CD8-positive, alpha-beta memory T cell (primary cell): ENCODE data around the gene SIT1. TPM values are rescaled to one million over a fixed set of nuclear protein-coding genes. Genes with fewer than 3 reads are reported as not detected.

ENCODE experiments used
- CTCF ChIA-PET: fragments of 350-600 bp; sonication (Branson Sonifier 250); formaldehyde crosslinking; loops from one replicate; lab custom pipeline; 2021; ENCODE audit warnings: antibody characterized with exemption; lab: Charles Lee
- POLR2A ChIA-PET: fragments of 350-600 bp; sonication (Branson Sonifier 250); formaldehyde crosslinking; loops from one replicate; lab custom pipeline; 2021; ENCODE audit warnings: antibody characterized with exemption; lab: Charles Lee
- DNase-seq, 5 donors: peaks; one replicate each; pipeline versions ENCODE4 v3.0.0 to v3.0.0-alpha.2; 2020 to 2022; ENCODE audit warnings: mixed read lengths in 1 of 5
- H3K27ac ChIP-seq: one replicate; pipeline ENCODE4 v1.7.0; 2013; ENCODE audit warnings: low read depth, mild to moderate bottlenecking, low read length, moderate library complexity
- H3K27me3 ChIP-seq: 2 replicates; pipeline ENCODE4 v1.7.0; 2013; ENCODE audit warnings: low read length, mild to moderate bottlenecking; ENCODE audit not compliant: insufficient read depth, poor library complexity, severe bottlenecking
- H3K36me3 ChIP-seq: 2 replicates; pipeline ENCODE4 v1.7.0; 2013; ENCODE audit warnings: mild to moderate bottlenecking, low read length, moderate library complexity; ENCODE audit not compliant: insufficient read depth
- H3K4me1 ChIP-seq: 2 replicates; pipeline ENCODE4 v1.7.0; 2013; ENCODE audit warnings: mild to moderate bottlenecking, low read length, moderate library complexity; ENCODE audit not compliant: insufficient read depth
- H3K4me3 ChIP-seq: 2 replicates; pipeline ENCODE4 v1.7.0; 2013; ENCODE audit warnings: mild to moderate bottlenecking, low read length
- H3K9me3 ChIP-seq: 2 replicates; pipeline ENCODE4 v1.7.0; 2013; ENCODE audit warnings: mild to moderate bottlenecking, low read length
- H3K27ac Mint-ChIP-seq, 8 donors: one replicate each; pipeline ENCODE4 v1.8.0; 2020 to 2021; ENCODE audit warnings: mixed read lengths in 8 of 8, mild to moderate bottlenecking in 6 of 8, inconsistent platforms in 3 of 8, moderate library complexity in 3 of 8
- H3K27me3 Mint-ChIP-seq, 2 donors: one replicate each; pipeline ENCODE4 v1.8.0; 2020 to 2021; ENCODE audit warnings: mixed read lengths in 2 of 2, mild to moderate bottlenecking in 1 of 2, moderate library complexity in 1 of 2
- H3K36me3 Mint-ChIP-seq, 3 donors: one replicate each; pipeline ENCODE4 v1.8.0; 2020 to 2021; ENCODE audit warnings: mixed read lengths in 3 of 3, inconsistent platforms in 1 of 3, mild to moderate bottlenecking in 1 of 3
- H3K4me1 Mint-ChIP-seq, 3 donors: one replicate each; pipeline ENCODE4 v1.8.0; 2020 to 2021; ENCODE audit warnings: mixed read lengths in 3 of 3, inconsistent platforms in 1 of 3, mild to moderate bottlenecking in 1 of 3
- H3K4me3 Mint-ChIP-seq, 7 donors: one replicate each; pipeline ENCODE4 v1.8.0; 2020 to 2021; ENCODE audit warnings: mixed read lengths in 7 of 7, mild to moderate bottlenecking in 6 of 7, moderate library complexity in 4 of 7, inconsistent platforms in 2 of 7
- H3K9me3 Mint-ChIP-seq, 5 donors: one replicate each; pipeline ENCODE4 v1.8.0; 2020 to 2022; ENCODE audit warnings: mixed read lengths in 5 of 5, mild to moderate bottlenecking in 3 of 5, moderate library complexity in 2 of 5, inconsistent platforms in 1 of 5
- polyA plus RNA-seq: library from polyadenylated mRNA; unstranded; fragments of 300-500 nt; fragmentation: Illumina TruSeq; gene quantifications from one replicate; pipeline ENCODE4 v1.2.3, GENCODE V29; 2021
- total RNA-seq, 2 experiments: library from RNA; stranded (reverse); gene quantifications; one replicate each; pipeline ENCODE4 v1.2.3, GENCODE V29; 2021

SIT1 gene
- total and polyA plus RNA-seq, 3 experiments from 2014 or later: 43.1 to 196 (median 43.1) TPM

DNA sequence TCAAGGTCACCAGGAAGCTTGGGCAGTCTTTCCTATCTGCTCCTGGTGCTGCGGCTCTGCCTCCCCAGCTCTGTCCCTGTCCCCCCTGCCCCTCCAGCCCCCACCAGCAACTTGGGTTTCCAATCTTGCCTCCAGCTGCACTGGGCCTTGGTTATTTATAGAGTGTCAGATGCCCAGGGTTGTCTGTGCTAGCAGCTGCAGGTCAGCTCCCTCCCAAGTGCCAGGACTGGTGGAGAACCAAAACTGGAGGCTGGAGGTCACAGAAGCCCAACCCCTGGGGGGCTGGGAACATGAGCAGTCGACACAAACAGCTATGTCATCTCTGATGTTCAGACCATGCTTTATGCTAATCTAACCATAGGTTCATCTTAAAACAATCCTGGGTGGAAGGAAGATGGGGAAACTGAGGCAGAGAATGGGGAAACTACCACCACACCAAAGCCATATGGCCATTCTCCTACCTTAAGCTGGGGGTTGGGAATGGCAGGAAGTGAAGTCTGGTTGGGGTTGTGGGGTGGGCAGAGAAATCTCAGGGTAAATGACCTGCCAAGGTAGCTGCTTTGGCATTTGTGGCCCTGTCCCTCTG lies 37.3 kb upstream of the SIT1 start:
- POLR2A ChIA-PET: interaction anchor here (1.0 kb wide), 1 partner anchor 24 kb away, joined by 3 read pairs; no protein-coding TSS in a partner anchor
- H3K4me3 Mint-ChIP-seq: peak overlapping the region in 2 of 7 donors; percentile 20 to 78
- no peak for DNase-seq
- H3K4me1 ChIP-seq: peaks cover 6% of the 10 kb centered on the region
- H3K27ac Mint-ChIP-seq: peak overlapping the region in 5 of 8 donors; percentile 32 to 69 (median 51)
- H3K9me3 Mint-ChIP-seq: no peaks in the 10 kb centered on the region
- CTCF ChIA-PET: interaction anchor here (0.7 to 1.6 kb wide), 7 partner anchors 8 to 84 kb away, joined by 3 to 8 read pairs (median 6); partner anchors contain the start of genes CCDC107, RMRP and SIT1
- H3K36me3 Mint-ChIP-seq: peaks cover 0 to 1% (median 0%) of the 10 kb centered on the region in 3 donors
- no peak overlapping the region for H3K27ac ChIP-seq
- no peaks in the 10 kb centered on the region for H3K9me3 ChIP-seq
- no peaks in the 10 kb centered on the region for H3K36me3 ChIP-seq
- no peak overlapping the region for H3K4me3 ChIP-seq
- no peaks in the 10 kb centered on the region for H3K27me3 Mint-ChIP-seq
- peaks cover 10 to 28% (median 18%) of the 10 kb centered on the region in 3 donors for H3K4me1 Mint-ChIP-seq
- no peaks in the 10 kb centered on the region for H3K27me3 ChIP-seq

- ChIA-PET CTCF (interaction anchor here (1.0 to 1.6 kb wide), 4 partner anchors 9 to 76 kb away, joined by 3 to 8 read pairs (median 6); partner anchors contain the start of genes CCDC107, RMRP and SIT1), POLR2A (interaction anchor here (1.0 kb wide), 1 partner anchor 23 kb away, joined by 3 read pairs; no protein-coding TSS in a partner anchor)
- Histone ChIP-seq H3K9me3 (no peaks in the 10 kb centered on the region), H3K4me1 (peaks cover 6% of the 10 kb centered on the region), H3K4me3 (no peak overlapping the region), H3K36me3 (no peaks in the 10 kb centered on the region), H3K27ac (no peak overlapping the region), H3K27me3 (no peaks in the 10 kb centered on the region)
- peaks cover 10 to 28% (median 18%) of the 10 kb centered on the region in 3 donors for H3K4me1 Mint-ChIP-seq
- H3K36me3 Mint-ChIP-seq: peaks cover 0 to 1% (median 0%) of the 10 kb centered on the region in 3 donors
- peak overlapping the region in 6 of 8 donors; percentile 0 to 96 (median 56) for H3K27ac Mint-ChIP-seq
- H3K9me3 Mint-ChIP-seq: no peaks in the 10 kb centered on the region
- H3K4me3 Mint-ChIP-seq: peak overlapping the region in 5 of 7 donors; percentile 18 to 74 (median 35)
- DNase-seq: no peak
- no peaks in the 10 kb centered on the region for H3K27me3 Mint-ChIP-seq
These were observed 36.6 kb upstream of the SIT1 start for GRCh38 chr9:35687306-35687705.

DNA sequence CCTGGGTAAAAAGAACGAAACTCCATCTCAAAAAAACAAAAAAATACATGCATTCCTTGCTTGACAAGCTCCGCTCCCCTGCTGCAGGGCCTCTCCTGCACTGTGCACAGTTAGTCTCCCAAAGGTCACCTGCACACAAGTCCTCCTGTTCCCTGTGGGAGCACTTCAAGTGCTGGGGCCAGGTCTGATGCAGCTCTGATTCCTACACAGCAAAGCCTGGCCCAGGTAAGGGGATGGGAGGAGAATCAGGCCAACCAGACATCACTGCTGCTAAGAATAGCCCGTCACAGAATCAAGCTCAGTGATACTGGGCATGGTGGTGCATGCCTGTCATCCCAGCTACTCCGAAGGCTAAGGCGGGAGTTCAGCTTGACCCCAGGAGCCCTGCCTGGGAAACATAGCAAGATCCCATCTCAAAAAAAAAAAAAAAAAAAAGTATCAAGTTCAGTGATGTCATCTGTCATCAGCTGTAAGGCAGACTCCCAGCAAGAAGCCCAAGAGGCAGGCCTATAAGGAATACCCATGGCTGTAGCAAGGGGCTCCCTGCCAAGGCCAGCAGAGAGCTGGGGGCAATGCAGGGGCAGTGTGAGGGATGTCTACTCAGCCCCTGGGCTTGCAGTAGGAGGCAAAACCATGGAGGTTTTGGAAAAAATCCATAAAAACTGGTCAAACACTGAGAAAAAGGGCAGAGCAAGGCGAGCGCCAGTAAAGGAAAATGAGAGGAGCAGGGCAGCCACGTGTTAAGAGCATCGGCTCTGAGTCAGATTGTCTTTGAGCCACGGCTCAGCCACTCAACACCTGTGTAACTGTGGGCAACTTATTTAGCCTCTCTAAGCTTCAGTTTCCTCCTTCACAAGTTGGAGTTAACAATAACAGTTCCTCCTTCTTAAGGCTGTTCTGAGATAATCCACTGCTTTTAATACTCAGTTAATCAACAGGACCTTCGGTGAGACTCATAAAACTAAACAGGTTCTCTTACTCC lies 35.8 kb upstream of the SIT1 start:
- ChIA-PET POLR2A (interaction anchor here (0.6 to 0.7 kb wide), 2 partner anchors 37 to 1330 kb away, joined by 3 to 11 read pairs; no protein-coding TSS in a partner anchor), CTCF (interaction anchor here (0.9 to 3.9 kb wide), 3 partner anchors 11 to 75 kb away, joined by 4 to 31 read pairs (median 4); no protein-coding TSS in a partner anchor)
- Mint-ChIP-seq H3K27me3 (no peaks in the 10 kb centered on the region), H3K4me1 (peaks cover 4 to 23% (median 15%) of the 10 kb centered on the region in 3 donors), H3K4me3 (peak overlapping the region in 1 of 7 donors; percentile 41), H3K27ac (peak overlapping the region in 3 of 8 donors; percentile 1 to 77 (median 51)), H3K36me3 (peaks cover 0 to 1% (median 0%) of the 10 kb centered on the region in 3 donors), H3K9me3 (no peaks in the 10 kb centered on the region)
- DNase-seq: no peak
- Histone ChIP-seq H3K4me3 (no peak overlapping the region), H3K36me3 (no peaks in the 10 kb centered on the region), H3K27me3 (no peaks in the 10 kb centered on the region), H3K9me3 (no peaks in the 10 kb centered on the region), H3K27ac (no peak overlapping the region), H3K4me1 (peaks cover 5% of the 10 kb centered on the region)

- ChIA-PET CTCF (interaction anchor here (0.9 to 3.9 kb wide), 3 partner anchors 12 to 74 kb away, joined by 3 to 31 read pairs (median 7); no protein-coding TSS in a partner anchor), POLR2A (no interaction called here)
- Mint-ChIP-seq H3K27ac (no peak overlapping the region), H3K4me1 (peaks cover 0 to 14% (median 7%) of the 10 kb centered on the region in 3 donors), H3K27me3 (no peaks in the 10 kb centered on the region), H3K9me3 (no peaks in the 10 kb centered on the region), H3K36me3 (peaks cover 0 to 1% (median 0%) of the 10 kb centered on the region in 3 donors), H3K4me3 (no peak overlapping the region)
- Histone ChIP-seq H3K4me3 (no peak overlapping the region), H3K9me3 (no peaks in the 10 kb centered on the region), H3K27ac (no peak overlapping the region), H3K27me3 (no peaks in the 10 kb centered on the region), H3K36me3 (no peaks in the 10 kb centered on the region), H3K4me1 (no peaks in the 10 kb centered on the region)
- DNase-seq: no peak
These were observed 34.8 kb upstream of the SIT1 start for GRCh38 chr9:35685506-35685905.

- ChIA-PET POLR2A (no interaction called here), CTCF (interaction anchor here (0.9 to 3.9 kb wide), 4 partner anchors 12 to 81 kb away, joined by 3 to 31 read pairs (median 6); no protein-coding TSS in a partner anchor)
- H3K27ac Mint-ChIP-seq: no peak overlapping the region
These were observed 34.2 kb upstream of the SIT1 start for GRCh38 chr9:35684921-35685320.

DNA sequence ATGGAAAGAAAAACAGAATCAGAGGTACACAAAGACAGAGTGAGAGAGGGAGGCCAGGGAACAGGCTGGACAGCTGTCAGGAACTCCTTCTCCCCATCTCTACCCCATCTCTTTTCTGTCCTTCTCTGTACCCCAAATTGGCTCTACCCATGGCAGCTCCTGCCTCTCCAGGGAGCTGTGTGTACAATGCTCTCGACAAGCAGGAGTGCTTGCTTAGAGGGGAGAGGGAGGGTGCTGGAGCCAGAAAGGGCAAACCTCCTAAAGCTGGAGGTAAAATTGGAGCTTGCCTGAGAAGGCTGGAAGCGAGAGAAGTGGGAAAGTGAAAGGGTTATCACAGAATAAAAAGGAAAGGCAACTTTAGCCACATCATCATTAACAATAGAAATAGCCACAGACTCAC lies 32.6 kb upstream of the SIT1 start:
- Histone ChIP-seq H3K27me3 (no peaks in the 10 kb centered on the region), H3K4me1 (no peaks in the 10 kb centered on the region), H3K4me3 (no peak overlapping the region), H3K27ac (no peak overlapping the region), H3K36me3 (no peaks in the 10 kb centered on the region), H3K9me3 (no peaks in the 10 kb centered on the region)
- no peaks in the 10 kb centered on the region for H3K27me3 Mint-ChIP-seq
- H3K4me1 Mint-ChIP-seq: peaks cover 0 to 4% (median 3%) of the 10 kb centered on the region in 3 donors
- H3K27ac Mint-ChIP-seq: peak overlapping the region in 3 of 8 donors; percentile 13 to 73 (median 26)
- H3K36me3 Mint-ChIP-seq: peaks cover 0 to 1% (median 0%) of the 10 kb centered on the region in 3 donors
- CTCF ChIA-PET: interaction anchor here (1.0 to 3.9 kb wide), 4 partner anchors 14 to 36 kb away, joined by 3 to 31 read pairs (median 5); partner anchors contain the start of genes CCDC107 and RMRP
- DNase-seq: no peak
- no peaks in the 10 kb centered on the region for H3K9me3 Mint-ChIP-seq
- POLR2A ChIA-PET: no interaction called here
- peak overlapping the region in 2 of 7 donors; percentile 24 to 59 for H3K4me3 Mint-ChIP-seq

More at GRCh38 chr9:35684921-35685320, 34.2 kb upstream of the SIT1 start:
- Histone ChIP-seq H3K9me3 (no peaks in the 10 kb centered on the region), H3K36me3 (no peaks in the 10 kb centered on the region), H3K4me1 (no peaks in the 10 kb centered on the region), H3K4me3 (no peak overlapping the region), H3K27me3 (no peaks in the 10 kb centered on the region), H3K27ac (no peak overlapping the region)
- peaks cover 0 to 1% (median 0%) of the 10 kb centered on the region in 3 donors for H3K36me3 Mint-ChIP-seq
- no peak for DNase-seq
- no peaks in the 10 kb centered on the region for H3K9me3 Mint-ChIP-seq
- no peak overlapping the region for H3K4me3 Mint-ChIP-seq
- peaks cover 0 to 14% (median 7%) of the 10 kb centered on the region in 3 donors for H3K4me1 Mint-ChIP-seq
- no peaks in the 10 kb centered on the region for H3K27me3 Mint-ChIP-seq
